Mesenchymal stem cell (in vitro differentiated cells and primary cell): Measurements from ENCODE around the gene CEP85.

Source experiments
- DNase-seq: peaks from one replicate; pipeline ENCODE4 v3.0.0-alpha.2; 2013
- H2AFZ ChIP-seq: one replicate; pipeline ENCODE4 v1.6.1; 2013; ENCODE audit warnings: low read depth, mild to moderate bottlenecking, control low read depth, inconsistent platforms, low read length, moderate library complexity
- H2AK5ac ChIP-seq: 2 replicates; pipeline ENCODE4 v1.6.1; 2013; ENCODE audit warnings: low read length, moderate library complexity, mild to moderate bottlenecking, inconsistent platforms; ENCODE audit not compliant: severe bottlenecking
- H2BK120ac ChIP-seq: one replicate; pipeline ENCODE4 v1.6.1; 2013; ENCODE audit warnings: low read depth, mild to moderate bottlenecking, inconsistent platforms, low read length, moderate library complexity
- H2BK12ac ChIP-seq, 2 experiments: one replicate each; pipeline ENCODE4 v1.6.1; 2013; ENCODE audit warnings: inconsistent platforms in 2 of 2, low read length in 2 of 2, mild to moderate bottlenecking in 2 of 2, moderate library complexity in 2 of 2, control low read depth in 1 of 2
- H2BK15ac ChIP-seq: one replicate; pipeline ENCODE4 v1.6.1; 2013; ENCODE audit warnings: mild to moderate bottlenecking, low read depth, inconsistent platforms; ENCODE audit not compliant: poor library complexity, severe bottlenecking
- H2BK5ac ChIP-seq: 2 replicates; pipeline ENCODE4 v1.6.1; 2013; ENCODE audit warnings: low read depth, mild to moderate bottlenecking, low read length, control low read depth, inconsistent platforms; ENCODE audit not compliant: poor library complexity, severe bottlenecking
- H3K14ac ChIP-seq, 2 experiments: one replicate each; pipeline ENCODE4 v1.6.1; 2013; ENCODE audit warnings: inconsistent platforms in 2 of 2, low read length in 2 of 2, control low read depth in 1 of 2, mild to moderate bottlenecking in 1 of 2, moderate library complexity in 1 of 2
- H3K18ac ChIP-seq, 2 experiments: one replicate each; pipeline ENCODE4 v1.6.1; 2013; ENCODE audit warnings: inconsistent platforms in 2 of 2, low read length in 2 of 2, control low read depth in 1 of 2, low read depth in 1 of 2, mild to moderate bottlenecking in 1 of 2
- H3K23ac ChIP-seq, 2 experiments: one replicate each; pipeline ENCODE4 v1.6.1; 2013; ENCODE audit warnings: inconsistent platforms in 2 of 2, low read length in 2 of 2, mild to moderate bottlenecking in 2 of 2, moderate library complexity in 2 of 2, control low read depth in 1 of 2
- H3K27ac ChIP-seq: 2 replicates; pipeline ENCODE4 v1.5.1; 2013; ENCODE audit warnings: mild to moderate bottlenecking, moderate library complexity, low read length, control low read depth, inconsistent platforms; ENCODE audit not compliant: poor library complexity, severe bottlenecking
- H3K27me3 ChIP-seq, 2 experiments: 2 replicates each; pipeline versions ENCODE4 v1.6.1 to v1.7.0; 2013; ENCODE audit warnings: low read length in 2 of 2, mild to moderate bottlenecking in 2 of 2, moderate library complexity in 2 of 2, control low read depth in 1 of 2, inconsistent platforms in 1 of 2; ENCODE audit not compliant: control insufficient read depth in 1 of 2, insufficient read depth in 1 of 2
- H3K36me3 ChIP-seq, 2 experiments: 2 replicates each; pipeline versions ENCODE4 v1.6.1 to v1.7.0; 2013; ENCODE audit warnings: low read length in 2 of 2, control low read depth in 1 of 2, inconsistent platforms in 1 of 2, low read depth in 1 of 2, mild to moderate bottlenecking in 1 of 2; ENCODE audit not compliant: insufficient read depth in 2 of 2, control insufficient read depth in 1 of 2
- H3K4ac ChIP-seq, 2 experiments: one replicate each; pipeline ENCODE4 v1.6.1; 2013; ENCODE audit warnings: inconsistent platforms in 2 of 2, low read length in 2 of 2, mild to moderate bottlenecking in 2 of 2, moderate library complexity in 2 of 2, control low read depth in 1 of 2, low read depth in 1 of 2
- H3K4me1 ChIP-seq: 2 replicates; pipeline ENCODE4 v1.6.1; 2013; ENCODE audit warnings: low read depth, low read length, control low read depth; ENCODE audit not compliant: control insufficient read depth, insufficient read depth
- H3K4me2 ChIP-seq: 2 replicates; pipeline ENCODE4 v1.6.1; 2013; ENCODE audit warnings: low read length, mild to moderate bottlenecking, inconsistent platforms; ENCODE audit not compliant: poor library complexity, severe bottlenecking
- H3K4me3 ChIP-seq, 2 experiments: 2 replicates each; pipeline versions ENCODE4 v1.5.1 to v1.7.0; 2013; ENCODE audit warnings: low read length in 2 of 2, mild to moderate bottlenecking in 2 of 2, control low read depth in 1 of 2, low read depth in 1 of 2; ENCODE audit not compliant: insufficient read depth in 1 of 2
- H3K79me1 ChIP-seq: replicated peaks from 2 replicates; pipeline ENCODE4 v1.6.1; 2013; ENCODE audit warnings: mild to moderate bottlenecking, control low read depth, low read length, inconsistent platforms; ENCODE audit not compliant: poor library complexity, severe bottlenecking
- H3K9ac ChIP-seq: 2 replicates; pipeline ENCODE4 v1.7.0; 2013; ENCODE audit warnings: mild to moderate bottlenecking, low read length, moderate library complexity
- H3K9me3 ChIP-seq: 2 replicates; pipeline ENCODE4 v1.7.0; 2013; ENCODE audit warnings: mild to moderate bottlenecking, low read length; ENCODE audit not compliant: control insufficient read depth
- H4K8ac ChIP-seq: one replicate; pipeline ENCODE4 v1.6.1; 2013; ENCODE audit warnings: inconsistent platforms, mild to moderate bottlenecking, low read length, moderate library complexity
- H4K91ac ChIP-seq: one replicate; pipeline ENCODE4 v1.6.1; 2013; ENCODE audit warnings: mild to moderate bottlenecking, low read length, inconsistent platforms
- WGBS: methylation state at CpG from one replicate; pipeline ENCODE4 v1.1.7; 2013; ENCODE audit warnings: mixed read lengths; 5-methylcytosine and 5-hydroxymethylcytosine counted together

Gene CEP85

GRCh38 chr1:26321315-26322041 is 87.5 kb downstream of the CEP85 start:
- Histone ChIP-seq H3K36me3 (no peaks in the 10 kb centered on the region), H3K4me3 (no peak overlapping the region), H4K91ac (peak overlapping the region; percentile 3), H2BK5ac (no peak overlapping the region), H2BK15ac (no peak overlapping the region), H2BK12ac (peak overlapping the region in 1 of 2 experiments; percentile 25), H4K8ac (peak overlapping the region; percentile 92), H2AFZ (peak overlapping the region; percentile 3), H3K79me1 (no peaks in the 10 kb centered on the region), H2BK120ac (no peak overlapping the region), H3K18ac (peak overlapping the region in 1 of 2 experiments; percentile 9), H3K4me1 (peaks cover 4% of the 10 kb centered on the region), H3K27me3 (peaks cover 0 to 13% of the 10 kb centered on the region in 2 experiments), H3K9me3 (no peaks in the 10 kb centered on the region), H2AK5ac (no peak overlapping the region), H3K9ac (peak overlapping the region; percentile 48), H3K23ac (no peak overlapping the region), H3K14ac (no peak overlapping the region), H3K27ac (no peak overlapping the region), H3K4me2 (no peak overlapping the region), H3K4ac (peak overlapping the region in 1 of 2 experiments; percentile 9)
- peak; percentile 82 for DNase-seq
- WGBS: 29% methylated on average over 12 of the region's 16 CpGs

- Histone ChIP-seq H3K9ac (peak overlapping the region; percentile 48), H3K4me1 (peaks cover 4% of the 10 kb centered on the region), H4K8ac (no peak overlapping the region), H3K9me3 (no peaks in the 10 kb centered on the region), H3K4me2 (no peak overlapping the region), H4K91ac (no peak overlapping the region), H3K4ac (no peak overlapping the region), H3K4me3 (no peak overlapping the region), H3K79me1 (no peaks in the 10 kb centered on the region), H3K23ac (no peak overlapping the region), H3K18ac (no peak overlapping the region), H2BK120ac (no peak overlapping the region), H3K27me3 (peaks cover 0 to 13% of the 10 kb centered on the region in 2 experiments), H2BK12ac (no peak overlapping the region), H2AK5ac (no peak overlapping the region), H2BK15ac (no peak overlapping the region), H3K36me3 (no peaks in the 10 kb centered on the region), H2AFZ (no peak overlapping the region), H2BK5ac (no peak overlapping the region), H3K27ac (no peak overlapping the region), H3K14ac (no peak overlapping the region)
- DNase-seq: no peak
- 80% methylated on average over 8 of the region's 10 CpGs for WGBS
Measured at GRCh38 chr1:26322042-26322331, 88.0 kb downstream of the CEP85 start.

GRCh38 chr1:26323382-26323781 is 89.4 kb downstream of the CEP85 start:
- Histone ChIP-seq H3K36me3 (no peaks in the 10 kb centered on the region), H2AK5ac (no peak overlapping the region), H3K79me1 (no peaks in the 10 kb centered on the region), H3K4me2 (no peak overlapping the region), H3K27ac (no peak overlapping the region), H3K9me3 (no peaks in the 10 kb centered on the region), H4K91ac (no peak overlapping the region), H3K9ac (no peak overlapping the region), H3K18ac (no peak overlapping the region), H4K8ac (no peak overlapping the region), H2BK15ac (no peak overlapping the region), H3K4me1 (peaks cover 8% of the 10 kb centered on the region), H3K4me3 (no peak overlapping the region), H2AFZ (no peak overlapping the region), H2BK12ac (no peak overlapping the region), H3K14ac (no peak overlapping the region), H2BK120ac (no peak overlapping the region), H3K27me3 (peaks cover 5 to 13% of the 10 kb centered on the region in 2 experiments), H2BK5ac (no peak overlapping the region), H3K4ac (no peak overlapping the region), H3K23ac (no peak overlapping the region)
- no peak for DNase-seq
- 94% methylated on average over 1 of the region's 2 CpGs for WGBS

- Histone ChIP-seq H3K27ac (no peak overlapping the region), H3K4me2 (no peak overlapping the region), H2BK120ac (no peak overlapping the region), H3K4ac (no peak overlapping the region), H3K14ac (no peak overlapping the region), H3K79me1 (no peaks in the 10 kb centered on the region), H3K9me3 (no peaks in the 10 kb centered on the region), H3K9ac (no peak overlapping the region), H3K23ac (no peak overlapping the region), H2BK15ac (no peak overlapping the region), H2BK12ac (no peak overlapping the region), H3K4me3 (no peak overlapping the region), H4K91ac (no peak overlapping the region), H3K36me3 (no peaks in the 10 kb centered on the region), H2BK5ac (no peak overlapping the region), H3K18ac (no peak overlapping the region), H4K8ac (no peak overlapping the region), H3K27me3 (peaks cover 6 to 13% of the 10 kb centered on the region in 2 experiments), H2AK5ac (no peak overlapping the region), H3K4me1 (peaks cover 8% of the 10 kb centered on the region), H2AFZ (no peak overlapping the region)
- 76% methylated on average over 2 of the region's 3 CpGs for WGBS
- DNase-seq: no peak
Measured at GRCh38 chr1:26324550-26324949, 90.5 kb downstream of the CEP85 start.
